ENCODE data around the gene NFATC3.

Gene NFATC3

DNA sequence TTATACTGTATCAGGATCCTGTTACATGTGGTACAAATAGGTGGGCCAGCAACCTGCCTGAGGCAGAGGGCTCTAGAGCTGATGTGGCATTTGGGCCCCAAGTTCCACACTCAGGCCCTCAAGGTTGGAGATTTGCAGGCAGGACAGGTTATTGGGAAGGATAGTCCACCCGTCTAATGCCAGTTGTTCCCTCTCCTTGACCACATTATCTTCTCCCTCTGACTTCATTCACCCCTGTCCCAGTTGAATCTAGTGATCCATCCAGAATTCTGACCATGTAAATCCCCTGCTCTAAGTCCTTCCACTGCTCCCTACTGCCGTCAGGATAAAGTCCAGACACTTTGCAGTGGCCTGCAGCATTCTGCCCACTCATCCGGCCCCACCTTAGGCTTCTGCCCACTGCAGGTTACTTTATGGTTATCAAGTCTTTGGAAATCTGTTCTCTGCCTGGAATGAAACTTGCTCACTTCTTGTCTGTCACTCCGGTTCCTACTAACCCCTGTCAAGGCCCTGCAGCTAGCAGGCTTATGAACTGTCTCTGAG lies 1.9 kb upstream of the NFATC3 start:
- no peak for DNase-seq (ENCODE audit: extremely low read depth, low read depth)
- TF ChIP-seq, protein P1, sequence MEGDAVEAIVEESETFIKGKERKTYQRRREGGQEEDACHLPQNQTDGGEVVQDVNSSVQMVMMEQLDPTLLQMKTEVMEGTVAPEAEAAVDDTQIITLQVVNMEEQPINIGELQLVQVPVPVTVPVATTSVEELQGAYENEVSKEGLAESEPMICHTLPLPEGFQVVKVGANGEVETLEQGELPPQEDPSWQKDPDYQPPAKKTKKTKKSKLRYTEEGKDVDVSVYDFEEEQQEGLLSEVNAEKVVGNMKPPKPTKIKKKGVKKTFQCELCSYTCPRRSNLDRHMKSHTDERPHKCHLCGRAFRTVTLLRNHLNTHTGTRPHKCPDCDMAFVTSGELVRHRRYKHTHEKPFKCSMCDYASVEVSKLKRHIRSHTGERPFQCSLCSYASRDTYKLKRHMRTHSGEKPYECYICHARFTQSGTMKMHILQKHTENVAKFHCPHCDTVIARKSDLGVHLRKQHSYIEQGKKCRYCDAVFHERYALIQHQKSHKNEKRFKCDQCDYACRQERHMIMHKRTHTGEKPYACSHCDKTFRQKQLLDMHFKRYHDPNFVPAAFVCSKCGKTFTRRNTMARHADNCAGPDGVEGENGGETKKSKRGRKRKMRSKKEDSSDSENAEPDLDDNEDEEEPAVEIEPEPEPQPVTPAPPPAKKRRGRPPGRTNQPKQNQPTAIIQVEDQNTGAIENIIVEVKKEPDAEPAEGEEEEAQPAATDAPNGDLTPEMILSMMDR (IDR thresholded peaks at IDR 0.05; ENCODE audit: low read depth, low read length, missing control alignments), result no peak
- H3K4me3 ChIP-seq (replicated peaks; ENCODE audit: low read depth, low read length), result no peak overlapping the region

DNA sequence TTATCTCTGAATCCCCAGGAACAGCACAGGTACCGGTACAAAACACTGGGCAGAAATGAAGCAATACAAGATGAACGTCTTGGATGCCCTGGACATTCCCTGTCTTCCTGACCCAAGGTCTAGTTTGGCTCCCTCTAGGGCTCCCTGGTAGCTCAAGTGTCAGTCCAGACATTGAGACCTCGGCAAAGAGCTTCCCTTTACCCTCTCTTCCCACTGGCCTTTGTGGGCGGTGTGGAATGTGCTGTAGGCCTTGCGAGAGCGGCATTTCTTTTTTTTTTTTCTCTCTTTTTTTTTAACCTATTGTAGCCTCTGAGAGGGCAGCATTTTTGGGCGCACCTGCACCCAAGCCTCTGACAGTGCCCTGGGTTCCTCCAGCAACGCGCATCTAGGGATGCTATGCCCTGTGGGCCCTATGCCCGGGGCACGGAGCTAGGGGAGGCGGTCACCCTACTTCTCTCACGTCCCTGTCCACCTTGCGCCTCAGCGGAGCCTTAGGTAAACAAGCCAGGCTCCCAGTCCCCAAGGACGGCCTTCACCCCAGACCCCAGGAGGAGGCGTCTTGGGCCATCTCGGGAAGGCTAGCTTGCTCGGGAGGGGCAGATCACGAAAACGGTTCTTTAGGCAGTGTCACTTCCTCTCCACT lies 1.2 kb upstream of the NFATC3 start:
- H3K4me3 ChIP-seq (replicated peaks; ENCODE audit: low read depth, low read length), result peak overlapping the region; percentile 57
- TF ChIP-seq, protein P1 (IDR thresholded peaks at IDR 0.05; ENCODE audit: low read depth, low read length, missing control alignments), result no peak
- DNase-seq (ENCODE audit: extremely low read depth, low read depth), result no peak

DNA sequence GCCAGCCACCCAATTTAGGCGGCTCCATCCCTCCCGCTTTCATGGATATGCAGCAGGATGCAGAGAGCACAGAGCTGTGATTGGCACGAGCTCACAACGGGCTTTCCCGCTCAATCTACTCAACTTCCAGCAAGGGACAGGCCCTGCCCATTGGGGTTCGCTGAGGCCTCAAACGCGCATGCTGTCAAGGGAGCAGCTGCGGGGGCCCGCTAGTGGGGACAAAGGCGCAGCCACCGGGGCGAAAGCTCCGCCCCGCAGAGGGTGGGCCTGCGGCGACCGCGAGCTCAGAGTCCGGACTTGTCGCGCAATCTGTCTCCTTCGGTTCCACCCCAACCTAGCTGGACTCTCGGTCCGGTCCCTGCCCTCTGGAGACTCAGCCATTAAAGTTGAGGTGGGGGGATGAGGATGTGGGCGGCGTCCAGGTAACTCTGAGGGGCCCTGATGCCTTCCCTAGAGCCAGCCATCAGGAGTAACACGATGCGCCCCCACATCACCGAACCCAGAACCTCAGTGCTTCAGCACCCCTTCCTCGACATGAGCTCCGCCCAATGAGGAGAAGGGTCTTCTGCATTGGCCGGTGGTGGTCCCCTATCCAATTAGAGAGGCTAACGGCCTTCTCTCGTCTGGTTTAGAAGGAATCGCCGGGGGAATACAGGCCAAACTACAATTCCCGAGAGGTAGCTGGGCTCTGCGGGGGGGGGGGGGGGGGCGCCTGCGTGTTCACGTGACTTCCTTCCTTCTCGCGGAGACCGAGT lies 489 bp upstream of the NFATC3 start:
- TF ChIP-seq, protein P1 (IDR thresholded peaks at IDR 0.05; ENCODE audit: low read depth, low read length, missing control alignments), result no peak
- H3K4me3 ChIP-seq (replicated peaks; ENCODE audit: low read depth, low read length), result peak overlapping the region; percentile 57
- DNase-seq (ENCODE audit: extremely low read depth, low read depth), result peak; percentile 81

DNA sequence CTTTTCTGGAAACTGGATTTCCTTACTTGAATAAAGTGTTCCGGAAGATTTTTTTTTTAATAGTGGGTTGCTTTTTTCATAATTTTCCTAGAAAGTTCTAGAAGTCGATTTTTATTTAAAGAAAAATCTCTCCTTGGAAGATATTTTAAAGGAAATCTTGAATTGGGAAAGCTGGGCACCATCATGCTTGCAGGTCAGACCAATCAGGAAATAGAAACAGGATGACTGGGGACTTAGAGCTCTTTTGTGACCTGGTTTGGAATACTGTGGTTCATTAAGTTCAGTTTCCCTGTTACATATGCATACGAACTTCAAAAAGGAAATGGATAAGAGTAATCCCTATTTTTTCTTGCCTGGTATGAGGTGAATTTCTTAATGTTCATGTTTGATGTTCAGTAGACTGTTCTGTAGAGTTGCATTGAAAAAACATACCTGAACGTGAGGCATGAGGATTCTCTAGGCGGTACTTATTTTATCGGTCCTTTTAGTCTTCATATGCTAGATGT lies 1.2 kb downstream of the NFATC3 start:
- TF ChIP-seq, protein P1 (IDR thresholded peaks at IDR 0.05; ENCODE audit: low read depth, low read length, missing control alignments), result no peak
- peak overlapping the region; percentile 89 for H3K4me3 ChIP-seq (replicated peaks; ENCODE audit: low read depth, low read length)
- DNase-seq (ENCODE audit: extremely low read depth, low read depth), result no peak

DNA sequence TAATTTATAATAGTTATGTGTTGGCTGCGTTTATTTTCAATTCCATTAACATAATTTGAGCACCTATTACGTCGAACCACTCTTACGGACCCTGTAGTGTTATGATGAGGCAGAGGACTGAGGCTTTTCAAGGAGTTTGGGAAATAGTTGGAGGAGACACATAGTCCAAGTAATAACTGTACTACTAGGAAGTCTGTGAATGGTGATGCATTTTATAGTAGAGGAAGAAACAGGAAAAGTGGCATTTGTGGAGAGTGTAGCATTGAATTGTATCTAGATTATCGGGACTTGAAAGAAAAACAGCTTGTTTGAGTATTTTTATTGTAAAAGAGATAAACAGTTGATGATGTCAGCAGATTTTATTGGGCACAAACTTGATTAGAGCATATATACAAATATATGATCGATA lies 1.7 kb downstream of the NFATC3 start:
- peak overlapping the region; percentile 89 for H3K4me3 ChIP-seq (replicated peaks; ENCODE audit: low read depth, low read length)
- no peak for DNase-seq (ENCODE audit: extremely low read depth, low read depth)
- TF ChIP-seq, protein P1 (IDR thresholded peaks at IDR 0.05; ENCODE audit: low read depth, low read length, missing control alignments), result no peak

DNA sequence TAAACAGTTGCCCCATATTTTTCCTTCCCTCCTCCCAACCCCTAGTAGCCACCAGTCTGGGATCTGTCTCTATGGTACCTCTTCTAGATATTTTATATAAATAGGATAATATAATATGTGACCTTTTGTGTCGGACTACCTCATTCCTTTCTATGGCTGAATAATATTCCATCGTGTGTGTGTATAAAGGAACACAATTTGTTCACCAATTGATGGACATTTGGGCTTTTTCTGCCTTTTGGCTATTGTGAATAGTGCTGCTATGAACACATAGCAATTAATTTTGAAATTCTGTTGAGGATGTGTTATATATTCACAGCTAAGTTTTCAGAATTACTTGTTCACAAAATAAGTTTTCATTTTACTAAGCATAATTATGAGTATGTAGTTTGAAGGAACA lies 2.5 kb downstream of the NFATC3 start:
- TF ChIP-seq, protein P1 (IDR thresholded peaks at IDR 0.05; ENCODE audit: low read depth, low read length, missing control alignments), result no peak
- DNase-seq (ENCODE audit: extremely low read depth, low read depth), result no peak
- peak overlapping the region; percentile 89 for H3K4me3 ChIP-seq (replicated peaks; ENCODE audit: low read depth, low read length)
